C4-2B (cell line): ENCODE measurements around the gene IRAK4.

Source experiments
- CTCF ChIP-seq: fragments of 450-650 bp; conservative IDR thresholded peaks from 2 replicates; pipeline ENCODE4 v1.5.1; 2017; ENCODE audit warnings: mild to moderate bottlenecking
- ZFX ChIP-seq: fragments of 450-650 bp; IDR thresholded peaks from 2 replicates; pipeline ENCODE4 v1.6.1; 2017

GRCh38 chr12:43812057-43812456 is 53.3 kb downstream of the IRAK4 start:
- TF ChIP-seq CTCF, result no peak
- no peak for TF ChIP-seq ZFX
